HG02571 (cell line): ENCODE data around the gene PNMA6E.
"Not testable (repeated sequence)": the region's sequence is repeated elsewhere in the genome, so short reads cannot be mapped to it uniquely, and the experiment has no call there.

ENCODE experiments used
- ATAC-seq: cut with Tn5 transposase; IDR thresholded peaks from one replicate; pipeline ENCODE4 v1.9.1; 2021; ENCODE audit warnings: mild to moderate bottlenecking, moderate library complexity; ENCODE audit not compliant: unreplicated experiment

PNMA6E gene

DNA sequence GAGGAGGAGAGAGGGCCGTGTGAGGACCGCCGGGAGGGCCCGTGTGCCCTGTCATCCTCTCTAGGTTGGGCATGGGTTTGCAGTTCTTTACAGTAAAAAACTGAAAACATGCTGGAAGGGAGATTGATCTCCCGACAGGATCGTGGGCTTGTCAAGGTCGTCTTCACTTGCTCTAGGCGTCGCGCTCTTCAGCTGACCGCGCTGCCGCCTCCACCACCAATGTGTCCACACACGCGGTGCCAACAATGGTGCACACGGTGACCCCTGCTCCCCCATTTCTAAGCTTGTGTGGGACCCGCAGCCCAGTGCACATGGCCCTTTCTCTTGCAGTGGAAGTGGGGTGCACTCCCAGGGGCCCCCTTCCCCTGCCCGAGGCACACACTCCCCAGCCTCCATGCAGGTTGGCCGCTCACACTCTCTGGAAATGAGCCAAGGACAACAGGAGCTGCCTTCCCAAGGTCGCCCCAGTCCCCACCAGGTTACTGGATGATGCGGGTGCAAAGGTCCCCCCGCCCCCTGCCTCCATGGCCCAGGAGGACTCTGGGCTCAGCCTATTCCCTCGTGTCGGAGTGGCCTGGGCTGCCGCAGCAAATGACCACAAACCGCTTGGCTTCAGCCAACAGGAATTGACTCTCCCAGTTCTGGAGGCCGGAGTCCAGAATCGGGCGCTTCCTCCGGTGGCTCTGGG lies 8.4 kb upstream of the PNMA6E start:
- no peak for ATAC-seq

DNA sequence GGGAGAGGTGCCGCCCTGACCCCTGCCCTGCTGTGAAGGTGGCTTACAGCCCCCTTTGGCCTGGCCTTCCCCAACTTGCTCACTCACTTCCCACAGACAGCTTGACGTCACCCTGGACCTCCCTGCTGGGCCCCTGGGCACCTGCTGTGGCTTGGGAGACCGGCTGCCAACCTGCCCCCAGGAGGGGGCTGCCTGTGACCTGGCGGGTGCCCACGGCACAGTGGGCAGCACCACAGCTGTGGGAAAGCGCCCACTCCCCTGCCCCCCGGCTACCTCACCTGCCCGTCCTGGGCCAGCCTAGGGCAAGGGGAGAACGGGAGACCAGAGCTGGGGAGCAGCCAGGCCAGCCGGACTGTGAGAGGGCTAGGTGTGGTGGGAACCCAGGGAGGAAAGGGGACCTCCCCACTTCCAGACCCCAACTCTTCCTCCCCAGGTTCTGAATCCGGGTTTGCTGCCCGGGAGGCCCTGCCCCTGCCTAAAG lies 7.8 kb upstream of the PNMA6E start:
- ATAC-seq = no peak

GRCh38 chrX:153408221-153408721 lies 7.1 kb upstream of the PNMA6E start:
- ATAC-seq = no peak

- ATAC-seq = no peak
Measured at GRCh38 chrX:153407736-153408135, 6.6 kb upstream of the PNMA6E start.

DNA sequence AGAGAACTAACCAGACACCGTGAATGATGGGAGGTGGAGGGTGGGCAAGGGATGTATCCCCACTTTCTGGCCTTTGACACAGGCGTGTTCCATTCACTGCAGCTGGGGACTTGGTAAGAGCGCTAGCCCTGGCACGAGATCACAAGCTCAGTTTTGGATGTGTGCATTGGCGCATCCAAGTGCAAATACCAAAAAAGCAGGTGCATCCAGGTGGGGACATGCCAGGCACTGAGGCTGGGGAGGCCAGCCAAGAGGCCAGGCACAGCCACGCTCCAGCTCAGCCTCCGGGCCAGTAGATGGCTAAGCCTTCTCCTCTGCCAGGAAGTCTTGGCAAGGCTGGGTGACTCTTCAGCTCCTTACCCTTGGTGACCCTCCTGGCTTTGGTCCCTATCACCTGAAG lies 5.8 kb upstream of the PNMA6E start:
- no peak for ATAC-seq

GRCh38 chrX:153406011-153406410 lies 4.9 kb upstream of the PNMA6E start:
- no peak for ATAC-seq

DNA sequence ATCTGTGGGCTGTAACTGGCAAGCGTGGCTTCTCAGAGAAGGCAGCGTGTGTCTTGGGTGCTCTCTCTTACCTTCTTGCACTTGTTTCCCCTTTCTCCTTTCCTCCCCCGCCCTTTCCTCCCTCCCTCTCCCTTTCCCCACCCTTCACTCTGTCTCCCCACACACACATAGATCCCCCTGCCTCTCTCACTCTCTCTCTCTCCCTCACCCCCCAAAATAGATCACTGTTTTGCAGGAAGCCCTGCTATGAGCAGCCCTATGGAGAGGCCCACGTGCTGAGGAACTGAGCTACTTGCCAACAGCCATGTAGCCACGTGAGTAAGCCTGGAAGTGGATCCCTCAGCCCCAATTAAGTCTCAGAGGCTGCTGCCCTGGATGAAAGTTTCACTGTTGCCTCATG lies 4.3 kb upstream of the PNMA6E start:
- no peak for ATAC-seq

- not testable (repeated sequence) for ATAC-seq
Measured at GRCh38 chrX:153404333-153404732, 3.2 kb upstream of the PNMA6E start.

GRCh38 chrX:153400146-153401132 lies 711 bp downstream of the PNMA6E start:
- ATAC-seq = no peak

- ATAC-seq = no peak
Measured at GRCh38 chrX:153398275-153398960, 2.7 kb downstream of the PNMA6E start.

- ATAC-seq = no peak
Measured at GRCh38 chrX:153397256-153397960, 3.7 kb downstream of the PNMA6E start.

DNA sequence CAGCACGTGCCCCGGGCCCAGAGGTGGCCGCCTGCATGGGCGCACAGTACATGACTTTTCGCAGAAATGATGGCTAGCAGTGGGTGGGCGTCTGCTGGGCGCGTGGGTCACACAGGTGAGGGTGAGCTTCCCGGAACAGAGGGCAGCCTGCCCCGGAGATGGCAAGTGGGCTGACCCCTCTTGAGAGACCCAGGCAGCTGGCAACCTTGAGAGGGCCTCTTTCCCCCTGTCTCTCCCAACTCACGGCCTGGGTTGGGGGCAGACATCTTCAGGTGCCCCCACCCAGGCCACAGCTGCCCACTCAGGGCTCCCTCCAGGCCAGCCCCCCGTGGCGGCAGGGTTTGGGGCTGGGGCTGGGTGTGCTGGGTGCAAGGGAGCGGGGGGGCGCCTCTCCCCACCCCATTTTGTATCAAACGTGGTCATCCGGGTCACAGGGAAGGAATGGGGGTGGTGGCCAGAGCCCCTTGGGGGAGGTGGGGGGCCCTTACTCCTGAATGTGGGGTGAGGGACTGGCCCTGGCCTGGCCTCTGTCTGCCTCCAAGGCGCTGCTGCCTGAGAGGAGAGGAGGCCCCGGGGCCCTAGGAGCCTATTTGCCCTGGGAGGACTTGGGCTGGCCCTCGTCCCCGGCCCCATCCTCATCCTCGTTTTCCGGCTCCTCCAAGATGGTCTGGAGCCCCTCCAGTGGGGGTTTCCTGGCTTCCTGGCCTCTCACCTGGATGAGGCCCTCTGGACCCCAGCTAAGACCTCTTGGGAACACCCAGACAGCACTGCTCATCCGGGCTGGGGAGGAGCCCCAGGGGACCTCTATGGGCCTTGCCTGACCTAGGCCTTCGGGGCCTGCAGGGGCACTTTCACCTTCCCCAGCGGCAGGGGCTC lies 4.6 kb downstream of the PNMA6E start:
- ATAC-seq = no peak

DNA sequence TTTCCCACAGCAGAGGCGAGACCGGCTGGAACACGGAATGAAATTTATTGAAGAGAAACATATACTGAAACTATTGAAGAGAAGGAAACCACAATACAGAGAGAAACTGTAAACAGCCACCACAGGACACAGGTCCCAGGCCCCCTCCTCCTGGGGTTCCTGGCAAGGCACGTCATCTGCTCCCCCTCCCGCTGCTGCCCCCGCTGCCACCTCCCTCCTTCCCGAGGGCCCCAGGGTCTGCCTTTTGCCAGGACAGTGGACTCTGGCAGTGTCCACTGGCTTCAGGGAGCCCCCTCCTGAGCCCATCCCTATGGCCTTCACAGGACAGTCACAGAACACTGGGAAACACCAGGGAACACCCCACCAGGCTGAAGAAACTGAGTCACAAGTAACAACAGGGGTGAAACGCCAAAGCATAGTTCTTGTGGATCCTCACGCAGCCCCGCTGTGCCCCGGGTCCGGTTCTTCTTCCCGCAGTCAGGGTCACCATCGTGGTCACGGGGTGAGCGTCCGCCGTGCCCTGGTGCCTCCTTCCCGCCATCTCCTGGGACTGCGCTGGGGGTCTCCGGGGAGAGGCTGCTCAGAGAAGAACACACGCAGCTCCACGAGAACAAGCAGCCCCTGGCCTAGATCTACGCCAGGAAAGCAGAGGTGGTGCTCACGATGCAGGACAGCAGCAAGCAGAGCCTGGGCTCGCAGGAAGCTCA lies 5.4 kb downstream of the PNMA6E start:
- ATAC-seq = no peak

DNA sequence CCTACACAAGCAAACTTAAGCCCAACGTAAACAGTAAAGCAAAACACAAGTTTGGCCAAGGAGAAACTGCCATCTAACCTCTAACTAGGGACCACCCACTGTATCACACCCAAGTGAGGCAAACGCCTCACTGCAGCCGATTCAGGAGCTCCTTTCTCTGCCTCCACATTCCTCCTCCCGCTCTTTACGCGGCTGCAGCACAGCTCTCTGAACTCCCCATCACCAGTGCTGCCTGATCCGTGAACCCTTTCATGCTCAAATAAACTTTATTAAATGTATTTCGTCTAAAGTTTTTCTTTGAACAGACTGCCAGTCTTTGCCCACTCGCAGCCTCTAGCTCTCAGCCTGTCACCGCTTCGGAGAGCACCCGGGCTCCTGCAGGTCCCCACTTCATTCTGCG lies 6.5 kb downstream of the PNMA6E start:
- ATAC-seq = no peak

DNA sequence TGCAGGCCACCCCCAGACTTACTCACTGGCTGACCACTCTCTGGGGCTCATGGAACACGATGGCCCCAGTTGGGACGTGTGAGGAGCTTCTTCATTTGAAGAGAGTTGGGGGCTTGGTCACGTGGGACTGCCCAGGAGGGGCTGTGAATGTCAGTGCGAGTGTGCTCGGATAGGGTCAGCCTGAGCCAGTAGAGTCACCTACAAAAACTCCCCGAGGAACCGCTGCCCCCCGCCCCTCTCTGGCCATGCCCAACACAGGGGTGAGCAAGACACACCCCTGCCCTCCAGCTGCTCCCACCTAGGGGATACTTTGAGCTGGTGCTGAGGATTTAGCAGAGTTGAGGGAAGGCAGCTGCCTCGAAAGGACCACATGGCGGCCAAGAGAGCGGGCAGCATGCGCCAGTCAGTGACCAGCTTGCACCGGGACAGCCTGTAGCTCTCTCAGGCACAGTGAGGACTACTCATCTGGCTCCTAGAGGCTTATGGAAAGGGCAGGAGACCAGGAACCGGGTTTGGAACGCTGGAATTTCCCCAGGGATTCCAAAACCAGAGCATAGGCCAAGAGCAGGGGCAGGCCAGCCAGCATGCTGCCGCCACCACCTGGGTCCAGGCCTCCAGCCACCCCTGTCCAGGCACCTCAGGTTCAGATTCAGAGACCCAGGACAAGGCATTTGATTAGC lies 8.4 kb downstream of the PNMA6E start:
- ATAC-seq = no peak

- not testable (repeated sequence) for ATAC-seq
Measured at GRCh38 chrX:153389460-153389768, 11.7 kb downstream of the PNMA6E start.

DNA sequence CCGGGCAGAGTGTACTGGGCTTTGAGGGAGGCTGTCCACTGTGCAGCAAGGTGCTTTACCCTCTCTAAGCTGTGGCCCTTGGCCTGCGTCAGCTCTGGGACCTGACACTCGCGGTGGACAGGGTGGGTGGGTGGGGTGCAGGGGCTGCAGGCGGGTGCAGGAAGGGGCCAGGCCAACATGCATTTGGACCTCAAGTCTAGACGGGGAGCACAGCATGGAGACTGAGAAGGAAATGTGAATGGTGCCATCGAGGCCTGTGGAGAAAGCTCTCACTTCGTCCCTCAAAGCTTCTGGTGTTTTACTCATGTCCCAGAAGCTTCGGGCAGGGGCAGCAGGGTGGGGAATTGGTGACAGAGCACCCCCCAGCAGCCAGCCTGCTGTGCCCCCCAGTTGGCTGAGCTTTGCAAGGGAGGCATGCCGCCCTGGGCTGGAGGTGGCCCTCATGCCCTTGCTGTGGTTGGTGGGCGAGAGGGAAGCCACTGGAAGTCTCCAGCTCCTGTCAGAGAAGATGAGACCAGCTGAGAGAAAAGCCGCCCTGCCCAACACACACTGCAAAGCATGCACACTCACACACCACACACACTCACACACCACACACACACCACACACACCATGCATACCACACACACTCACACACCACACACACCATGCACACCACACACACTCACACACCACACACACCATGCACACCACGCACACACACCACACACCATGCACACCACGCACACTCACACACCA lies 12.3 kb downstream of the PNMA6E start:
- no peak for ATAC-seq
